Middle frontal gyrus (tissue), 1 donor: ENCODE results near the gene RHEX.
"Not testable (repeated sequence)": the region's sequence is repeated elsewhere in the genome, so short reads cannot be mapped to it uniquely, and the experiment has no call there.

Experiments used
- DNase-seq: peaks from one replicate; pipeline ENCODE4 v3.0.0-alpha.2; 2015; ENCODE audit warnings: low spot score; ENCODE audit errors: extremely low spot score

RHEX gene

GRCh38 chr1:206030191-206030590 is 22.8 kb upstream of the RHEX start:
- DNase-seq, result no peak

- peak; percentile 50 for DNase-seq
These were observed 22.3 kb upstream of the RHEX start for GRCh38 chr1:206030714-206031113.

- DNase-seq, result no peak
These were observed 20.4 kb upstream of the RHEX start for GRCh38 chr1:206032380-206033140.

GRCh38 chr1:206035027-206035426 is 17.9 kb upstream of the RHEX start:
- DNase-seq, result no peak

GRCh38 chr1:206036663-206037455 is 16.1 kb upstream of the RHEX start:
- DNase-seq, result no peak

GRCh38 chr1:206037581-206037980 is 15.4 kb upstream of the RHEX start:
- DNase-seq, result no peak

GRCh38 chr1:206039046-206039973 is 13.7 kb upstream of the RHEX start:
- DNase-seq, result no peak

- DNase-seq, result no peak
These were observed 12.6 kb upstream of the RHEX start for GRCh38 chr1:206040328-206040727.

GRCh38 chr1:206041640-206042039 is 11.3 kb upstream of the RHEX start:
- DNase-seq, result no peak

- DNase-seq, result no peak
These were observed 5.7 kb upstream of the RHEX start for GRCh38 chr1:206047271-206047670.

- DNase-seq, result no peak
These were observed 4.4 kb upstream of the RHEX start for GRCh38 chr1:206048582-206048981.

- no peak for DNase-seq
These were observed 3.7 kb upstream of the RHEX start for GRCh38 chr1:206049293-206049692.

GRCh38 chr1:206049919-206050600 is 2.9 kb upstream of the RHEX start:
- DNase-seq, result no peak

GRCh38 chr1:206050655-206051235 is 2.2 kb upstream of the RHEX start:
- no peak for DNase-seq

- DNase-seq, result not testable (repeated sequence)
These were observed 625 bp upstream of the RHEX start for GRCh38 chr1:206052231-206052865.

GRCh38 chr1:206053616-206054015 is 643 bp downstream of the RHEX start:
- not testable (repeated sequence) for DNase-seq

- not testable (repeated sequence) for DNase-seq
These were observed 2.2 kb downstream of the RHEX start for GRCh38 chr1:206055069-206055625.

GRCh38 chr1:206055639-206056323 is 2.8 kb downstream of the RHEX start:
- not testable (repeated sequence) for DNase-seq

GRCh38 chr1:206058289-206058926 is 5.4 kb downstream of the RHEX start:
- DNase-seq, result not testable (repeated sequence)
